Measurements from ENCODE around the gene RABL2B.

Gene RABL2B

DNA sequence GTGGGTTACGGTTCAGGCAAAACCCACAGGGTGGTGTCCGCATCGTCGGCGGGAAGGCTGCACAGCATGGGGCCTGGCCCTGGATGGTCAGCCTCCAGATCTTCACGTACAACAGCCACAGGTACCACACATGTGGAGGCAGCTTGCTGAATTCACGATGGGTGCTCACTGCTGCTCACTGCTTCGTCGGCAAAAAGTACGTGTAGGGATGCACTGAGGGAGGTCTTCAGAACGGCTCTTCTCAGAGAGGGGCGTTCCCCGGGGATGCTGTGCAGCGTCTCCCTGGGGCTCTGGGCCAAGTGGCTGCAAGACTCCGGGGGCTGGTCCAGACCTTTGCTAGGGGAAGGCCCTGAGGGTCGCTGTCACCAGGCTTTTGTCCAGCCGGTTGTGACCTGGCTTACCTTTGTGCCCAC, 44.2 kb downstream of the RABL2B start:
- Histone ChIP-seq H3K36me3 (ENCODE audit: insufficient read depth, low read length) (no peaks in the 10 kb centered on the region), H3K4me1 (ENCODE audit: insufficient read depth, low read length) (no peaks in the 10 kb centered on the region), H4K20me1 (ENCODE audit: insufficient read depth, low read length) (no peaks in the 10 kb centered on the region), H3K9me3 (ENCODE audit: insufficient read depth, low read length, severe bottlenecking) (no peaks in the 10 kb centered on the region), H3K27me3 (ENCODE audit: insufficient read depth, low read length, poor library complexity) (peaks cover 8% of the 10 kb centered on the region), H3K4me2 (ENCODE audit: insufficient read depth, low read length) (no peak overlapping the region), H3K9ac (ENCODE audit: low read depth, low read length) (no peak overlapping the region), H2AFZ (ENCODE audit: low read depth, low read length) (no peak overlapping the region), H3K27ac (ENCODE audit: low read length) (no peak overlapping the region), H3K79me2 (ENCODE audit: insufficient read depth, low read length) (no peaks in the 10 kb centered on the region), H3K4me3 (ENCODE audit: low read depth in 1 of 2, low read length in 2 of 2) (no peak overlapping the region)
- ATAC-seq (ENCODE audit: insufficient read depth, low read depth) (no peak), DNase-seq (no peak)
- no peak for TF ChIP-seq EZH2 (IDR thresholded peaks at IDR 0.05; ENCODE audit: borderline replicate concordance, low read depth, low read length, severe bottlenecking)
- TF ChIP-seq, protein P1, sequence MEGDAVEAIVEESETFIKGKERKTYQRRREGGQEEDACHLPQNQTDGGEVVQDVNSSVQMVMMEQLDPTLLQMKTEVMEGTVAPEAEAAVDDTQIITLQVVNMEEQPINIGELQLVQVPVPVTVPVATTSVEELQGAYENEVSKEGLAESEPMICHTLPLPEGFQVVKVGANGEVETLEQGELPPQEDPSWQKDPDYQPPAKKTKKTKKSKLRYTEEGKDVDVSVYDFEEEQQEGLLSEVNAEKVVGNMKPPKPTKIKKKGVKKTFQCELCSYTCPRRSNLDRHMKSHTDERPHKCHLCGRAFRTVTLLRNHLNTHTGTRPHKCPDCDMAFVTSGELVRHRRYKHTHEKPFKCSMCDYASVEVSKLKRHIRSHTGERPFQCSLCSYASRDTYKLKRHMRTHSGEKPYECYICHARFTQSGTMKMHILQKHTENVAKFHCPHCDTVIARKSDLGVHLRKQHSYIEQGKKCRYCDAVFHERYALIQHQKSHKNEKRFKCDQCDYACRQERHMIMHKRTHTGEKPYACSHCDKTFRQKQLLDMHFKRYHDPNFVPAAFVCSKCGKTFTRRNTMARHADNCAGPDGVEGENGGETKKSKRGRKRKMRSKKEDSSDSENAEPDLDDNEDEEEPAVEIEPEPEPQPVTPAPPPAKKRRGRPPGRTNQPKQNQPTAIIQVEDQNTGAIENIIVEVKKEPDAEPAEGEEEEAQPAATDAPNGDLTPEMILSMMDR (IDR thresholded peaks at IDR 0.05; ENCODE audit: borderline replicate concordance, extremely low read depth, low read length, poor library complexity, severe bottlenecking) = no peak

DNA sequence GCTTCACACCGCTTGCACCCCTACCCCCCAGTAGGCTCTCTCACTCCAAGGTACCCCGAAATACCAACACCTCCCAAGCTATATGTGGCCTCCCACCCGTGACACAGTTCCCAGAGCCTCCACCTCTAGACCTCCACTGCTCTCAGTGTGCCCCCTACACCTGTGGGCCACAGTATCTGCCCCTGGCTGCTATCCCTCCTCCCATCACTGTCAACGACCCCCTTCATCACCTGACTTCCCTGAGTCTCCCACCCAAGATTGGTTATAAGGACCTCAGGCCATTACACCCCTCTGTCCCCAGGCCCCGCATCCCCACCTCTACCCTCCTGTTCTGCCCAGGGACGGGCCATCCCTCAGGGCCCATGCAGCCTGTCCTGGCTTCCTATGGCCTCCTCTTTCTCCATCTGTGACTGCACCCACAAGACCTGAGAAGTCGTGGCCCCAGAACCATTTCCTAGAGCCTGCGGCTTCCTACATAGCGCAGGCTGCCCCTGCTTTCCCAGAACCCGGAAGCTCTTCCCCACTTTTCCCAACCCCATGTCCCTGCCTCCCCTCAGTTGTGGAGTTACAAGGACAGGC, 44.7 kb downstream of the RABL2B start:
- ATAC-seq (ENCODE audit: insufficient read depth, low read depth) = no peak
- no peak overlapping the region for H3K27ac ChIP-seq (ENCODE audit: low read length)

DNA sequence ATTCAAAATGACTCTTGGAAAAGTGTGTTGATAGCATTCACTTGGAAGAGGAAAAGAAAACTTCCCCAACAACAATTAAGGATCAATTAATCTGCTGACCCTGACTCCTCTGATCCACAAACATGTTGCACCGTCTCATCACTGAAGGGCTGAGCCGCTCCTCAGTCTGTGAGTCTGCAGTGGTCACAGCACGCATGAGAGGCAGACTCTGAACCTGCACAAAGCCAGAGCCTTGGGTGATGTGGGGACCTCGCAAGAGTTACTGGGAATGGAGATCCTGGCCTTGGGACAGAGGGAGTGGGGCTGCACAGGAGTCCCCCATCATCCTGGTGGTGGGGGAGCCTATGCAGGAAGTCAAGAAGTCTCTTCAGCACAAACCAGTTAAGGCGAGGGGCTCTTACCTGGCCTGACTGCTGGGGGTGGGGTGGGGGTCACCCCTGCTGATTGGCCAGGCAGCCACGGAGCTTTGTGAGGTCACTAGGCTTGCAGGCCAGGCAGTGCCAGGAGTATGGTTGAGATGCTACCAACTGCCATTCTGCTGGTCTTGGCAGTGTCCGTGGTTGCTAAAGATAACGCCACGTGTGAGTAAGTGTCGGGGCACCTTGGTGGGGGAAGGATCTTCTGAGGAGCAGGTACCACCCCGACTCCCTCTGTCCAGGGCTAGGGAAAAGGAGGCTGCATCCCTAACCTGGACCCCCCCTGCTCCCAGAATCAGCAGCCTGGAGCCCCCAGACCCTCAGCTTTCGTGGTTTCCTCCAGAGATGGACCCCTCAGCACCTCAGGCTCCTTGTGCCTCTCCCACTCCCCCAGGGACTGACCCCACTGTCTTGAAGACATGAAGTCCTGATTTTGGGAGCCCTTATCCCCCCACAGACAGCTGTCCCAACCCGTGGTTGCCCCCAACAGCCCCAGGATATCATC, 45.4 kb downstream of the RABL2B start, which contains the start of gene ACR:
TSS of gene ACR (plus strand) at position 477 of the 921 bp plus-strand sequence. CDS start at position 509, 32 bp downstream.
- TF ChIP-seq, protein P1 (IDR thresholded peaks at IDR 0.05; ENCODE audit: borderline replicate concordance, extremely low read depth, low read length, poor library complexity, severe bottlenecking) = no peak
- no peak for TF ChIP-seq EZH2 (IDR thresholded peaks at IDR 0.05; ENCODE audit: borderline replicate concordance, low read depth, low read length, severe bottlenecking)
- no peaks in the 10 kb centered on the region for H4K20me1 ChIP-seq (ENCODE audit: insufficient read depth, low read length)
- no peak within 1 kb of the TSS for H2AFZ ChIP-seq (ENCODE audit: low read depth, low read length)
- no peaks in the 10 kb centered on the region for H3K4me1 ChIP-seq (ENCODE audit: insufficient read depth, low read length)
- ATAC-seq (ENCODE audit: insufficient read depth, low read depth) (no peak), DNase-seq (no peak)
- no peak within 1 kb of the TSS for H3K9ac ChIP-seq (ENCODE audit: low read depth, low read length)
- no peak within 1 kb of the TSS for H3K4me2 ChIP-seq (ENCODE audit: insufficient read depth, low read length)
- no peaks in the 10 kb centered on the region for H3K36me3 ChIP-seq (ENCODE audit: insufficient read depth, low read length)
- H3K4me3 ChIP-seq (ENCODE audit: low read depth in 1 of 2, low read length in 2 of 2) = no peak within 1 kb of the TSS
- H3K27me3 ChIP-seq (ENCODE audit: insufficient read depth, low read length, poor library complexity) = peaks cover 8% of the 10 kb centered on the region
- no peaks in the 10 kb centered on the region for H3K9me3 ChIP-seq (ENCODE audit: insufficient read depth, low read length, severe bottlenecking)
- H3K27ac ChIP-seq (ENCODE audit: low read length) = no peak within 1 kb of the TSS
- no peaks in the 10 kb centered on the region for H3K79me2 ChIP-seq (ENCODE audit: insufficient read depth, low read length)

More for the DNA sequence above, 44.7 kb downstream of the RABL2B start:
- Histone ChIP-seq H3K9ac (ENCODE audit: low read depth, low read length) (no peak overlapping the region), H3K36me3 (ENCODE audit: insufficient read depth, low read length) (no peaks in the 10 kb centered on the region), H2AFZ (ENCODE audit: low read depth, low read length) (no peak overlapping the region), H3K4me2 (ENCODE audit: insufficient read depth, low read length) (no peak overlapping the region), H3K4me1 (ENCODE audit: insufficient read depth, low read length) (no peaks in the 10 kb centered on the region), H3K4me3 (ENCODE audit: low read depth in 1 of 2, low read length in 2 of 2) (no peak overlapping the region), H3K27me3 (ENCODE audit: insufficient read depth, low read length, poor library complexity) (peaks cover 8% of the 10 kb centered on the region), H3K9me3 (ENCODE audit: insufficient read depth, low read length, severe bottlenecking) (no peaks in the 10 kb centered on the region), H4K20me1 (ENCODE audit: insufficient read depth, low read length) (no peaks in the 10 kb centered on the region), H3K79me2 (ENCODE audit: insufficient read depth, low read length) (no peaks in the 10 kb centered on the region)
- DNase-seq = no peak
- no peak for TF ChIP-seq EZH2 (IDR thresholded peaks at IDR 0.05; ENCODE audit: borderline replicate concordance, low read depth, low read length, severe bottlenecking)
- TF ChIP-seq, protein P1 (IDR thresholded peaks at IDR 0.05; ENCODE audit: borderline replicate concordance, extremely low read depth, low read length, poor library complexity, severe bottlenecking) = no peak
